H1 (cell line): ENCODE results near the gene TGM2. TPM values are rescaled to one million over a fixed set of nuclear protein-coding genes. Genes with fewer than 3 reads are reported as not detected.
A peak's percentile ranks its signal among the peaks of the same experiment; 100 is the strongest.

ENCODE experiments used
- CTCF ChIA-PET: fragments of 300-600 bp; sonication (Branson Sonifier 250); formaldehyde crosslinking; loops from one replicate; lab custom pipeline; 2021; ENCODE audit not compliant: partially characterized antibody; lab: Charles Lee
- POLR2A ChIA-PET: fragments of 300-600 bp; sonication (Branson Sonifier 250); formaldehyde crosslinking; loops from one replicate; lab custom pipeline; 2021; ENCODE audit warnings: inconsistent platforms; ENCODE audit not compliant: partially characterized antibody; lab: Charles Lee
- DNase-seq, 2 experiments: peaks; one replicate each; pipeline versions ENCODE4 v3.0.0 to v3.0.0-alpha.2; 2010 to 2022; ENCODE audit warnings: low spot score in 2 of 2, low read depth in 1 of 2, mixed read lengths in 1 of 2
- FAIRE-seq: peaks from 2 replicates; lab custom pipeline; 2011; peaks lifted over from hg19 to GRCh38; lab: Jason Lieb, UNC
- H2AFZ ChIP-seq: 2 replicates; pipeline ENCODE4 v1.8.1; 2012; ENCODE audit warnings: low read length, inconsistent platforms
- H2AK5ac ChIP-seq: 2 replicates; pipeline ENCODE4 v1.6.1; 2013; ENCODE audit warnings: low read depth, low read length
- H2BK120ac ChIP-seq: replicated peaks from 2 replicates; pipeline ENCODE3; 2013; ENCODE audit warnings: low read depth, low read length, inconsistent platforms
- H2BK12ac ChIP-seq: 2 replicates; pipeline ENCODE4 v1.6.1; 2013; ENCODE audit warnings: low read depth, low read length
- H2BK15ac ChIP-seq: 2 replicates; pipeline ENCODE4 v1.6.1; 2013; ENCODE audit warnings: low read length
- H2BK20ac ChIP-seq: 2 replicates; pipeline ENCODE4 v1.6.1; 2013; ENCODE audit warnings: low read length
- H2BK5ac ChIP-seq: 2 replicates; pipeline ENCODE4 v1.6.1; 2013; ENCODE audit warnings: low read depth, low read length
- H3K14ac ChIP-seq: 2 replicates; pipeline ENCODE4 v1.6.1; 2013; ENCODE audit warnings: inconsistent platforms; ENCODE audit not compliant: insufficient read length
- H3K18ac ChIP-seq: 2 replicates; pipeline ENCODE4 v1.6.1; 2013; ENCODE audit warnings: low read length; ENCODE audit errors: extremely low read depth
- H3K23ac ChIP-seq: 2 replicates; pipeline ENCODE4 v1.6.1; 2013; ENCODE audit warnings: inconsistent platforms; ENCODE audit not compliant: insufficient read length
- H3K23me2 ChIP-seq: 2 replicates; pipeline ENCODE4 v1.6.1; 2013; ENCODE audit warnings: low read depth, low read length
- H3K27ac ChIP-seq: 2 replicates; pipeline ENCODE4 v1.6.1; 2011; ENCODE audit warnings: low read depth, low read length, inconsistent platforms
- H3K27me3 ChIP-seq, 4 experiments: replicated peaks in 1 of 4; 1 replicate in 1 of 4; 2 replicates in 3 of 4; pipeline versions ENCODE4 v1.6.1 to v1.8.1; 2011 to 2013; ENCODE audit warnings: low read length in 3 of 4, mild to moderate bottlenecking in 3 of 4, inconsistent platforms in 2 of 4, mixed read lengths in 2 of 4, moderate library complexity in 1 of 4; ENCODE audit not compliant: control insufficient read depth in 3 of 4, insufficient read depth in 3 of 4; ENCODE audit errors: extremely low read depth in 1 of 4
- H3K36me3 ChIP-seq, 4 experiments: 2 replicates each; pipeline versions ENCODE4 v1.6.1 to v1.8.1; 2011 to 2013; ENCODE audit warnings: mild to moderate bottlenecking in 4 of 4, low read length in 3 of 4, moderate library complexity in 2 of 4, control low read depth in 1 of 4, inconsistent platforms in 1 of 4; ENCODE audit not compliant: insufficient read depth in 4 of 4, control insufficient read depth in 2 of 4
- H3K4ac ChIP-seq: replicated peaks from 2 replicates; pipeline ENCODE3; 2013; ENCODE audit warnings: low read length, low read depth, mixed read lengths, inconsistent platforms; ENCODE audit not compliant: insufficient read length
- H3K4me1 ChIP-seq, 4 experiments: replicated peaks in 1 of 4; 1 replicate in 1 of 4; 2 replicates in 3 of 4; pipeline versions ENCODE4 v1.6.1 to v1.8.1; 2011 to 2013; ENCODE audit warnings: low read length in 3 of 4, inconsistent platforms in 2 of 4, mixed read lengths in 1 of 4; ENCODE audit not compliant: insufficient read depth in 4 of 4, control insufficient read depth in 3 of 4
- H3K4me2 ChIP-seq, 2 experiments: 2 replicates each; pipeline versions ENCODE4 v1.6.1 to v1.8.1; 2011 to 2013; ENCODE audit warnings: low read depth in 2 of 2, low read length in 2 of 2, control low read depth in 1 of 2, inconsistent platforms in 1 of 2, mild to moderate bottlenecking in 1 of 2; ENCODE audit not compliant: insufficient read depth in 1 of 2
- H3K4me3 ChIP-seq, 4 experiments: fragments of 200-600, 300-600 bp in 1 of 4; sonication (generic), shearing (Covaris generic), sonication (Bioruptor Twin) in 1 of 4; 2 replicates each; pipeline versions ENCODE4 v1.5.1 to v1.8.1; 2011 to 2016; ENCODE audit warnings: low read length in 4 of 4, low read depth in 3 of 4, control low read depth in 2 of 4, inconsistent platforms in 2 of 4, mild to moderate bottlenecking in 2 of 4, mixed read lengths in 1 of 4, moderate library complexity in 1 of 4; ENCODE audit not compliant: insufficient read depth in 2 of 4; ENCODE audit errors: extremely low read depth in 1 of 4
- H3K56ac ChIP-seq: replicated peaks from 2 replicates; pipeline ENCODE3; 2013; ENCODE audit warnings: low read depth, mild to moderate bottlenecking, mixed read lengths, low read length, inconsistent platforms; ENCODE audit not compliant: insufficient read length
- H3K79me1 ChIP-seq: 2 replicates; pipeline ENCODE4 v1.6.1; 2013; ENCODE audit warnings: low read depth, low read length, control low read depth
- H3K79me2 ChIP-seq, 2 experiments: 2 replicates each; pipeline versions ENCODE4 v1.6.1 to v1.8.1; 2012 to 2013; ENCODE audit warnings: low read length in 2 of 2, mild to moderate bottlenecking in 2 of 2, inconsistent platforms in 1 of 2; ENCODE audit not compliant: insufficient read depth in 2 of 2, control insufficient read depth in 1 of 2
- H3K9ac ChIP-seq, 4 experiments: replicated peaks in 1 of 4; 1 replicate in 1 of 4; 2 replicates in 3 of 4; pipeline versions ENCODE4 v1.6.1 to v1.8.1; 2011 to 2013; ENCODE audit warnings: low read depth in 3 of 4, low read length in 3 of 4, control low read depth in 2 of 4, mild to moderate bottlenecking in 2 of 4, moderate library complexity in 2 of 4, inconsistent platforms in 1 of 4; ENCODE audit errors: extremely low read depth in 1 of 4
- H3K9me3 ChIP-seq, 2 experiments: 2 replicates each; pipeline versions ENCODE4 v1.6.1 to v1.8.1; 2012 to 2013; ENCODE audit warnings: mild to moderate bottlenecking in 2 of 2, moderate library complexity in 2 of 2, control low read depth in 1 of 2, inconsistent platforms in 1 of 2, low read depth in 1 of 2, low read length in 1 of 2, mixed read lengths in 1 of 2; ENCODE audit not compliant: insufficient read depth in 2 of 2
- H4K20me1 ChIP-seq, 2 experiments: replicated peaks in 1 of 2; 2 replicates each; pipeline versions ENCODE3 to v1.8.1; 2011 to 2013; ENCODE audit warnings: inconsistent platforms in 2 of 2, low read length in 2 of 2, mild to moderate bottlenecking in 1 of 2; ENCODE audit not compliant: insufficient read depth in 2 of 2, control insufficient read depth in 1 of 2
- H4K5ac ChIP-seq: 2 replicates; pipeline ENCODE4 v1.6.1; 2013; ENCODE audit warnings: low read length, low read depth, mixed read lengths, inconsistent platforms; ENCODE audit not compliant: insufficient read length
- H4K8ac ChIP-seq: 2 replicates; pipeline ENCODE4 v1.8.0; 2013; ENCODE audit warnings: mild to moderate bottlenecking, moderate library complexity, low read length, inconsistent platforms; ENCODE audit not compliant: insufficient read depth; ENCODE audit errors: extremely low read depth
- H4K91ac ChIP-seq: replicated peaks from 2 replicates; pipeline ENCODE3; 2013; ENCODE audit warnings: low read length, mixed read lengths, inconsistent platforms; ENCODE audit not compliant: insufficient read length
- ASH2L ChIP-seq: fragments of 200-600, 300-600 bp; sonication (generic); IDR thresholded peaks from one replicate; pipeline ENCODE4 v1.7.1; 2017; ENCODE audit warnings: low read length
- BRCA1 ChIP-seq: IDR thresholded peaks from 2 replicates; pipeline ENCODE4 v1.6.1; 2012; ENCODE audit warnings: low read depth, low read length, improper control_type of control experiment
- CBX5 ChIP-seq: fragments of 300-800, 300-1000 bp; sonication (generic); IDR thresholded peaks from 2 replicates; pipeline ENCODE4 v1.7.1; 2016; ENCODE audit warnings: antibody characterized with exemption, low read length, low read depth
- CREB1 ChIP-seq: IDR thresholded peaks from 2 replicates; pipeline ENCODE4 v1.6.1; 2012; ENCODE audit warnings: inconsistent platforms
- KDM4A ChIP-seq: IDR thresholded peaks from one replicate; pipeline ENCODE4 v1.7.1; 2012; ENCODE audit warnings: low read depth, mild to moderate bottlenecking, moderate library complexity, low read length, inconsistent platforms; ENCODE audit not compliant: severe bottlenecking
- POU5F1 ChIP-seq: IDR thresholded peaks from 2 replicates; pipeline ENCODE4 v1.6.1; 2011; ENCODE audit warnings: low read depth, mild to moderate bottlenecking, low read length, moderate library complexity
- RAD21 ChIP-seq, 2 experiments: IDR thresholded peaks in 1 of 2; conservative IDR thresholded peaks in 1 of 2; 2 replicates each; pipeline ENCODE4 v1.6.1; 2011; ENCODE audit warnings: low read depth in 2 of 2, low read length in 2 of 2, improper control_type of control experiment in 1 of 2, inconsistent platforms in 1 of 2, mild to moderate bottlenecking in 1 of 2, moderate library complexity in 1 of 2
- RBBP5 ChIP-seq: IDR thresholded peaks from 2 replicates; pipeline ENCODE4 v1.7.1; 2012; ENCODE audit warnings: low read depth, mild to moderate bottlenecking, inconsistent platforms, low read length, moderate library complexity, borderline replicate concordance
- SIN3A ChIP-seq, 2 experiments: IDR thresholded peaks in 1 of 2; conservative IDR thresholded peaks in 1 of 2; 2 replicates each; pipeline ENCODE4 v1.6.1; 2011 to 2012; ENCODE audit warnings: low read length in 2 of 2, improper control_type of control experiment in 1 of 2, low read depth in 1 of 2, mild to moderate bottlenecking in 1 of 2
- SIRT6 ChIP-seq: IDR thresholded peaks from one replicate; pipeline ENCODE4 v1.7.1; 2012; ENCODE audit warnings: low read length, inconsistent platforms
- TAF1 ChIP-seq: IDR thresholded peaks from 2 replicates; pipeline ENCODE4 v1.6.1; 2011; ENCODE audit warnings: mild to moderate bottlenecking, low read depth, low read length
- ZNF274 ChIP-seq: IDR thresholded peaks from 2 replicates; pipeline ENCODE4 v1.7.0; 2012; ENCODE audit warnings: low read length, borderline replicate concordance; ENCODE audit errors: extremely low read depth
- WGBS, 2 experiments: shearing (Covaris generic) in 1 of 2; methylation state at CpG; one replicate each; pipeline versions ENCODE4 v1.1.6 to v1.1.7; 2013 to 2015; ENCODE audit warnings: low lambda C conversion rate in 2 of 2, mixed read lengths in 2 of 2, inconsistent platforms in 1 of 2, low coverage in 1 of 2, missing lambda C conversion rate in 1 of 2; ENCODE audit not compliant: insufficient replicate concordance in 2 of 2, insufficient coverage in 1 of 2, insufficient read length in 1 of 2; ENCODE audit errors: extremely low coverage in 1 of 2, missing lambda C conversion rate in 1 of 2; 5-methylcytosine and 5-hydroxymethylcytosine counted together
- polyA plus RNA-seq, 7 experiments: library from polyadenylated mRNA; depleted of rRNA in 3 of 7; stranded (reverse) in 5 of 7; unstranded in 2 of 7; fragments of >200 nt in 5 of 7; fragments of 200-250 nt in 2 of 7; gene quantifications; 1 replicate in 5 of 7; 2 replicates in 1 of 7; 4 replicates in 1 of 7; pipeline versions ENCODE4 v1.2.1 to v1.2.3, GENCODE V29; 2011 to 2013; ENCODE audit warnings: missing spikeins in 2 of 7, mixed read lengths in 2 of 7
- total RNA-seq: library from RNA; stranded (reverse); fragmentation: NEBNext Ultra II Directional; extraction: Animal tissue kit (Norgen Biotek cat#: 25700); gene quantifications from 2 replicates; pipeline ENCODE4 v1.2.1, GENCODE V29; 2021
- TF ChIP-seq, protein P1 (sequence below): IDR thresholded peaks from 2 replicates; pipeline ENCODE4 v1.6.1; 2012; ENCODE audit warnings: low read length, inconsistent platforms

TGM2 gene
- total and polyA plus RNA-seq, 2 of the 8 experiments (the other 6 are each of a cell fraction or from before 2014, with no cell fraction given) = 0.86 to 1.0 TPM

DNA sequence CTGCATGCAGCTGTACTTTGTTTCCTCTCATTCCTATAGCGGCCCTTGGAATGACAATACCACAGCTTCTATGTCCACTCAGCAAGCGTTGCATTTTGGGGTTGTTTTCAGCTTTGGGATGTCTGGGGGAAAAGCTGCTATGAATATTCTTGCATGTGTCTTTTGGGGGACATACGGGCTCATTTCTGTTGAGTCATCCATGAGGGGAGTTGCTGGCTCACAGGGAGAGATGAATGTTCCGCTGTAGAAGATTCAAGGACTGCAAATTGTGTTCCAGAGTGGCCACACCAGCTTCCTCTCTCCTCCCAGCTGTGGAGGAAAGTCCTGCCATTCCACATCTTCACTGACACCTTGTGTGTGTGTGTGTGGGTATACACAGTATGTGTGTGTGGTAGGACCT lies 43.3 kb downstream of the TGM2 start:
- Histone ChIP-seq H3K36me3 (no peaks in the 10 kb centered on the region), H3K79me2 (no peaks in the 10 kb centered on the region), H3K4me3 (no peak overlapping the region), H3K18ac (no peak overlapping the region), H2BK12ac (no peak overlapping the region), H3K27ac (no peak overlapping the region), H3K4me1 (peaks cover 0 to 3% (median 0%) of the 10 kb centered on the region in 4 experiments; a peak in 1 of 7 replicates), H3K23ac (no peak overlapping the region), H2AK5ac (no peak overlapping the region), H2AFZ (no peak overlapping the region), H2BK20ac (no peak overlapping the region), H2BK120ac (no peak overlapping the region), H3K56ac (no peak overlapping the region), H3K4me2 (no peak overlapping the region), H3K27me3 (no peaks in the 10 kb centered on the region), H4K20me1 (no peaks in the 10 kb centered on the region), H4K91ac (no peak overlapping the region), H3K4ac (no peak overlapping the region), H3K23me2 (no peaks in the 10 kb centered on the region), H4K5ac (no peak overlapping the region), H4K8ac (no peak overlapping the region), H2BK5ac (no peak overlapping the region), H3K9me3 (no peaks in the 10 kb centered on the region), H3K9ac (no peak overlapping the region), H3K14ac (no peak overlapping the region), H2BK15ac (no peak overlapping the region), H3K79me1 (no peaks in the 10 kb centered on the region)
- POLR2A ChIA-PET = no interaction called here
- FAIRE-seq (no peak), DNase-seq (peak in 1 of 2 experiments; percentile 10)
- WGBS, 2 experiments = 85% methylated on average over 4 of the region's 4 CpGs; no CpG with 5 or more reads in 1 of the 2 experiments
- CTCF ChIA-PET = interaction anchor here (1.1 to 4.9 kb wide), 4 partner anchors 9 to 101 kb away, joined by 3 to 20 read pairs (median 6); no protein-coding TSS in a partner anchor
- TF ChIP-seq CREB1 = no peak
- TF ChIP-seq CBX5 = no peak
- no peak for TF ChIP-seq POU5F1
- TF ChIP-seq ZNF274 = no peak
- TF ChIP-seq SIN3A (conservative IDR thresholded peaks at IDR 0.05 in 1 of 2, IDR thresholded peaks at IDR 0.05 in 1 of 2; ENCODE audit: low read depth in 1 of 2, low read length in 2 of 2) = no peak
- TF ChIP-seq BRCA1 = no peak
- TF ChIP-seq ASH2L = no peak
- TF ChIP-seq TAF1 = no peak
- TF ChIP-seq SIRT6 = no peak
- TF ChIP-seq RBBP5 = no peak
- TF ChIP-seq, protein P1, sequence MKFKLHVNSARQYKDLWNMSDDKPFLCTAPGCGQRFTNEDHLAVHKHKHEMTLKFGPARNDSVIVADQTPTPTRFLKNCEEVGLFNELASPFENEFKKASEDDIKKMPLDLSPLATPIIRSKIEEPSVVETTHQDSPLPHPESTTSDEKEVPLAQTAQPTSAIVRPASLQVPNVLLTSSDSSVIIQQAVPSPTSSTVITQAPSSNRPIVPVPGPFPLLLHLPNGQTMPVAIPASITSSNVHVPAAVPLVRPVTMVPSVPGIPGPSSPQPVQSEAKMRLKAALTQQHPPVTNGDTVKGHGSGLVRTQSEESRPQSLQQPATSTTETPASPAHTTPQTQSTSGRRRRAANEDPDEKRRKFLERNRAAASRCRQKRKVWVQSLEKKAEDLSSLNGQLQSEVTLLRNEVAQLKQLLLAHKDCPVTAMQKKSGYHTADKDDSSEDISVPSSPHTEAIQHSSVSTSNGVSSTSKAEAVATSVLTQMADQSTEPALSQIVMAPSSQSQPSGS = no peak
- no peak for TF ChIP-seq RAD21 (IDR thresholded peaks at IDR 0.05 in 1 of 2, conservative IDR thresholded peaks at IDR 0.05 in 1 of 2; ENCODE audit: low read depth in 2 of 2, low read length in 2 of 2)
- no peak for TF ChIP-seq KDM4A
